Measurements from ENCODE around the gene TRDN.

DNA sequence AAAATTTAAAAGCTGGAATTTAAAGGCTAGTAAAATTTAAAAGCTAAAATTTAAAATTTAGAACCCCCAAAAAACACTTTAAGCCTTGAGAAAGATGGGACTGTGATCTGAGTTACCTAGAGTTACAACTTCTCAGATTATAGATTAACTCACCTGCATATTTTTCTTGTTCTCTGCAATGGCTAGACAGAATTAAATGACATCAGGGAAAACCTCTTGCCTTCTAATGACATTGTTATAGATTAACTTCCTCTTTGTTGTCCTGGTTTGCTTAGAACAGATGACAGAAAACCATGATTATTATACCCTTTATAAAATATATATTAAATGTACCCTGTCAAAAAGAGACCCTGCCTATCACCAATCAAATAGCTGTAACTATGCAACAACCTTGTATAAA is 56.4 kb downstream of the TRDN start:
- TF ChIP-seq POLR2A (IDR thresholded peaks at IDR 0.05) (no peak), POLR2AphosphoS5 (IDR thresholded peaks at IDR 0.05) (no peak)
